ENCODE data around the gene STXBP6.

GRCh38 chr14:24915958-24916595 lies 133.9 kb downstream of the STXBP6 start:
- TF ChIP-seq ERF (CRISPR knock-in tag; IDR thresholded peaks at IDR 0.05): no peak
- no peak for TF ChIP-seq ZMYM2 (CRISPR knock-in tag; IDR thresholded peaks at IDR 0.05)
- TF ChIP-seq SMAD1 (CRISPR knock-in tag; IDR thresholded peaks at IDR 0.05; ENCODE audit: borderline replicate concordance, low read depth): no peak
- no peak for TF ChIP-seq POLR2AphosphoS5 (IDR thresholded peaks at IDR 0.05; ENCODE audit: low read depth, low read length)

All from HepG2 (cell line).